K562 (cell line): ENCODE results near the gene ITGAL. TPM values are rescaled to one million over a fixed set of nuclear protein-coding genes. Genes with fewer than 3 reads are reported as not detected.

Source experiments
- ATAC-seq: fragments of 200-7000 bp; cut with Tn5 transposase; 3 replicates; pipeline ENCODE4 v1.9.1; 2020; ENCODE audit warnings: moderate library complexity
- BruUV-seq: library from RNA; stranded (reverse); fragments of 400-500 nt; replicated peaks from 2 replicates; lab custom pipeline; 2021; lab: Mats Ljungman, UMichigan
- CTCF ChIA-PET: fragments of 300-600 bp; formaldehyde crosslinking; extraction: SDS; loops from one replicate; lab custom pipeline; 2021; ENCODE audit warnings: low intra/inter-chr PET ratio; lab: Yijun Ruan, JAX
- POLR2A ChIA-PET: fragments of 300-600, 350-650 bp; sonication (Branson Sonifier 250); formaldehyde crosslinking; extraction: SDS; loops from one replicate; lab custom pipeline; 2021; ENCODE audit warnings: antibody characterized with exemption, inconsistent platforms; lab: Yijun Ruan, JAX
- DNase-seq, 4 experiments: peaks; one replicate each; pipeline versions ENCODE4 v3.0.0 to v3.0.0-alpha.2; 2011 to 2018; ENCODE audit warnings: low spot score in 3 of 4, mixed read lengths in 3 of 4; ENCODE audit errors: extremely low read depth in 1 of 4
- FAIRE-seq: peaks from 2 replicates; lab custom pipeline; 2011; peaks lifted over from hg19 to GRCh38; lab: Jason Lieb, UNC
- H2AFZ ChIP-seq: 2 replicates; pipeline ENCODE4 v1.6.0; 2011; ENCODE audit warnings: low read depth, low read length, control low read depth, inconsistent platforms
- H3K27ac ChIP-seq: fragments of 200-600 bp; 3 replicates; pipeline ENCODE4 v1.8.0; 2011; ENCODE audit warnings: low read depth, mild to moderate bottlenecking, control low read depth, inconsistent platforms, low read length, moderate library complexity, mixed read lengths; ENCODE audit errors: extremely low read depth
- H3K27me3 ChIP-seq, 2 experiments: fragments of 300-600 bp in 1 of 2; 2 replicates in 1 of 2; 3 replicates in 1 of 2; pipeline versions ENCODE4 v1.6.0 to v1.8.0; 2011; ENCODE audit warnings: inconsistent platforms in 2 of 2, low read length in 2 of 2, mild to moderate bottlenecking in 1 of 2, mixed read lengths in 1 of 2, moderate library complexity in 1 of 2; ENCODE audit not compliant: control insufficient read depth in 2 of 2, insufficient read depth in 2 of 2
- H3K36me3 ChIP-seq: fragments of 300-600 bp; 3 replicates; pipeline ENCODE4 v1.8.0; 2011; ENCODE audit warnings: mild to moderate bottlenecking, low read length, inconsistent platforms; ENCODE audit not compliant: control insufficient read depth, insufficient read depth
- H3K4me1 ChIP-seq, 2 experiments: fragments of 200-600 bp in 1 of 2; replicated peaks in 1 of 2; 2 replicates in 1 of 2; 3 replicates in 1 of 2; pipeline versions ENCODE4 v1.5.1 to v1.8.0; 2011; ENCODE audit warnings: inconsistent platforms in 2 of 2, low read length in 2 of 2, mild to moderate bottlenecking in 1 of 2, mixed read lengths in 1 of 2, moderate library complexity in 1 of 2; ENCODE audit not compliant: control insufficient read depth in 2 of 2, insufficient read depth in 2 of 2
- H3K4me2 ChIP-seq: 2 replicates; pipeline ENCODE4 v1.6.1; 2011; ENCODE audit warnings: low read length, control low read depth, inconsistent platforms, mixed read lengths; ENCODE audit not compliant: insufficient read depth
- H3K4me3 ChIP-seq: fragments of 200-600 bp; sonication (generic), shearing (Covaris generic); 2 replicates; pipeline ENCODE4 v1.5.1; 2016; ENCODE audit warnings: control low read depth, inconsistent platforms
- H3K79me2 ChIP-seq: fragments of 200-600 bp; 3 replicates; pipeline ENCODE4 v1.8.0; 2011; ENCODE audit warnings: low read length, inconsistent platforms; ENCODE audit not compliant: control insufficient read depth, insufficient read depth
- H3K9ac ChIP-seq, 2 experiments: 2 replicates each; pipeline versions ENCODE4 v1.6.0 to v1.6.1; 2011; ENCODE audit warnings: low read depth in 2 of 2, low read length in 2 of 2, control low read depth in 1 of 2, inconsistent platforms in 1 of 2, mild to moderate bottlenecking in 1 of 2, mixed read lengths in 1 of 2; ENCODE audit not compliant: insufficient read depth in 1 of 2
- H3K9me1 ChIP-seq: one replicate; pipeline ENCODE4 v1.6.0; 2011; ENCODE audit warnings: inconsistent platforms, mild to moderate bottlenecking, low read length, moderate library complexity; ENCODE audit not compliant: control insufficient read depth, insufficient read depth
- H3K9me3 ChIP-seq: replicated peaks from 2 replicates; pipeline ENCODE4 v1.5.1; 2011; ENCODE audit warnings: low read depth, low read length, inconsistent platforms; ENCODE audit not compliant: control insufficient read depth, insufficient read depth
- H4K20me1 ChIP-seq: replicated peaks from 2 replicates; pipeline ENCODE4 v1.6.1; 2011; ENCODE audit warnings: low read length, inconsistent platforms, mixed read lengths; ENCODE audit not compliant: control insufficient read depth, insufficient read depth
- KLF6 ChIP-seq: fragments of 250-450 bp; sonication (Bioruptor Pico); IDR thresholded peaks from 2 replicates; pipeline ENCODE4 v1.4.0; 2020; ENCODE audit warnings: mild to moderate bottlenecking, moderate library complexity, borderline replicate concordance
- NUFIP1 ChIP-seq: fragments of 450-650 bp; IDR thresholded peaks from 2 replicates; pipeline ENCODE4 v1.6.1; 2018; ENCODE audit not compliant: partially characterized antibody
- PHB2 ChIP-seq: fragments of 450-650 bp; IDR thresholded peaks from 2 replicates; pipeline ENCODE4 v1.6.1; 2017; ENCODE audit warnings: low read depth
- PTRF ChIP-seq: fragments of 450-650 bp; IDR thresholded peaks from 2 replicates; pipeline ENCODE4 v1.6.1; 2016; ENCODE audit warnings: mild to moderate bottlenecking, missing genetic modification characterization, missing compliant biosample characterization
- RBM25 ChIP-seq: fragments of 200-400 bp; formaldehyde crosslinking; IDR thresholded peaks from 2 replicates; pipeline ENCODE4 v1.6.1; 2018; ENCODE audit warnings: low read length, low read depth, moderate library complexity; ENCODE audit not compliant: severe bottlenecking
- WGBS: fragments of 100-300 bp; shearing (Covaris generic); methylation state at CpG from one replicate; pipeline ENCODE4 v1.1.6; 2016; ENCODE audit warnings: low coverage, mixed read lengths; ENCODE audit not compliant: insufficient coverage; ENCODE audit errors: missing lambda C conversion rate; 5-methylcytosine and 5-hydroxymethylcytosine counted together
- in situ Hi-C: fragments of 300-500 bp; cut with MboI; formaldehyde crosslinking; loops from 4 replicates; pipeline ENCODE4 v1.15.0; 2018; ENCODE audit warnings: inconsistent platforms, mixed read lengths
- intact Hi-C: fragments of 100-400 bp; cut with micrococcal nuclease; formaldehyde crosslinking; loops from 2 replicates; pipeline ENCODE4 v1.14.2; 2022
- polyA plus RNA-seq, 8 experiments: library from polyadenylated mRNA; depleted of rRNA in 4 of 8; stranded (reverse) in 5 of 8; unstranded in 3 of 8; fragments of >200 nt; fragmentation: Nextera tagmentation in 2 of 8; fragmentation: Illumina TruSeq in 1 of 8; extraction: Ambion mirVana in 2 of 8; extraction: Trizol in 1 of 8; gene quantifications; 2 replicates each; pipeline versions ENCODE4 v1.2.1 to v1.2.3, GENCODE V29; 2011 to 2014; ENCODE audit warnings: inconsistent platforms in 1 of 8, missing spikeins in 1 of 8
- total RNA-seq, 7 experiments: library from RNA; depleted of rRNA in 6 of 7; stranded (reverse); fragments of >200 nt in 6 of 7; fragmentation: Illumina TruSeq in 2 of 7; extraction: Trizol in 2 of 7; gene quantifications; 2 replicates each; pipeline versions ENCODE4 v1.2.1 to v1.2.3, GENCODE V29; 2011 to 2021; ENCODE audit warnings: low replicate concordance in 1 of 7
- TF ChIP-seq, protein P1 (sequence below): fragments of 150-350 bp; IDR thresholded peaks from 2 replicates; pipeline ENCODE4 v1.6.1; 2014; ENCODE audit warnings: low read depth, mild to moderate bottlenecking, low read length, borderline replicate concordance
- TF ChIP-seq, protein P2 (sequence below): fragments of 250-450 bp; sonication (Bioruptor Pico); IDR thresholded peaks from 2 replicates; pipeline ENCODE4 v1.5.0; 2021; ENCODE audit warnings: mild to moderate bottlenecking, moderate library complexity

ITGAL gene
- total and polyA plus RNA-seq, 9 of the 15 experiments (the other 6 are each of a cell fraction or from before 2014, with no cell fraction given), result 0.01 to 0.53 TPM; not detected in 7

DNA sequence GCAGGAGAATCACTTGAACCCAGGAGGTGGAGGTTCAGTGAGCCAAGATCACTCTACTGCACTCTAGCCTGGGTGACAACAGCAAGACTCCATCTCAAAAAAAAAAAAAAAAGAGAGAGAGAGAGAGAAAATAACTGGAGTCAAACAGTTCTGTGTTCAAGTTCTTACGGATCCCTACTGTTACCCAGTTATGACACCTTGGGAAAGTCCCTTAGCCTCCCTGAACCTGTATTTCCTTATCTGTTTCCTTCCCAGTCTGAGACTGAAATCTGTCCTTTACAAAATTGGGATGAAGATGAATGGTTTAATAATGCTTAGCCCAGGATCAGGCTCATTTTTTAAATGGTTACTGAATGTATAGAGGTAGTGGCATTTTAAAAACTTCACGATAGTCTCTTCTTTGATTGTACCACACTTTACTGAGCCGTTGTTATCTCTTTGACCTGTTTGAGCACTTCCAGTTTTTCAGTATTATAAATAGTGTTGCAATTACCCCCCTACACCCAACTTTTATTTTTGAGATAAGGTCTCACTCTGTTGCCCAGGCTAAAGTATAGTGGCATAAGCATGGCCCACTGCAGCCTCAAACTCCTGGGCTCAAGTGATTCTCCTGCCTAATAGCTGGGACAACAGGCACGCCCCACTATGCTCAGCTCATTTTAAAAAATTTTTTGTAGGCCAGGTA is 36.7 kb downstream of the ITGAL start (continued):
- TF ChIP-seq NUFIP1 (no peak), PHB2 (no peak)

DNA sequence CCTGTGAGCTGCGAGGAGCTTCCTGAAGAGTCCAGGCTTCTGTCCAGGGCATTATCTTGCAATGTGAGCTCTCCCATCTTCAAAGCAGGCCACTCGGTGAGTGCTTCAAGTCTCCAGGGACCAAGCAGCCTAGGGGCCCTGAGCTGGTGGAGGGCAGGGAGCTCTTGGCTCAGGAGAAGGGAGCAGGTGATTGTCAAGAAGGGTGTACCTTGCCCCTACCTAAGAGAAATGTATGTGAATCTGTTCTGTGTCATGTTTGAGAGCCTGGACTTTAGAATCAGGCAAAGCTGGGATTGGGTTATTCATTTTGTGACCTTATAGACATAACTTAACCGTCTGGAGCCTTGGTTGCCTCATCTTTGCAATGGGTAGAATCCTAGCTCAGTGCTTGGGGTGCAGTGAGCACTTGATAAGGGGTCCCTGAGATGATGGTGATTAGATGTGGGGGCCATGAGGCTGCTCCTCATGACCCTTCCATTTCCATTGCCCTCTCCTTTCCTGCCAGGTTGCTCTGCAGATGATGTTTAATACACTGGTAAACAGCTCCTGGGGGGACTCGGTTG is 37.9 kb downstream of the ITGAL start:
- POLR2A ChIA-PET, result interaction anchor here (0.6 to 1.9 kb wide), 9 partner anchors 8 to 52 kb away, joined by 3 to 5 read pairs (median 4); no protein-coding TSS in a partner anchor
- H3K27me3 ChIP-seq, result no peaks in the 10 kb centered on the region
- H3K4me3 ChIP-seq, result no peak overlapping the region
- peaks cover 2% of the 10 kb centered on the region for H3K9me1 ChIP-seq
- TF ChIP-seq, protein P1, sequence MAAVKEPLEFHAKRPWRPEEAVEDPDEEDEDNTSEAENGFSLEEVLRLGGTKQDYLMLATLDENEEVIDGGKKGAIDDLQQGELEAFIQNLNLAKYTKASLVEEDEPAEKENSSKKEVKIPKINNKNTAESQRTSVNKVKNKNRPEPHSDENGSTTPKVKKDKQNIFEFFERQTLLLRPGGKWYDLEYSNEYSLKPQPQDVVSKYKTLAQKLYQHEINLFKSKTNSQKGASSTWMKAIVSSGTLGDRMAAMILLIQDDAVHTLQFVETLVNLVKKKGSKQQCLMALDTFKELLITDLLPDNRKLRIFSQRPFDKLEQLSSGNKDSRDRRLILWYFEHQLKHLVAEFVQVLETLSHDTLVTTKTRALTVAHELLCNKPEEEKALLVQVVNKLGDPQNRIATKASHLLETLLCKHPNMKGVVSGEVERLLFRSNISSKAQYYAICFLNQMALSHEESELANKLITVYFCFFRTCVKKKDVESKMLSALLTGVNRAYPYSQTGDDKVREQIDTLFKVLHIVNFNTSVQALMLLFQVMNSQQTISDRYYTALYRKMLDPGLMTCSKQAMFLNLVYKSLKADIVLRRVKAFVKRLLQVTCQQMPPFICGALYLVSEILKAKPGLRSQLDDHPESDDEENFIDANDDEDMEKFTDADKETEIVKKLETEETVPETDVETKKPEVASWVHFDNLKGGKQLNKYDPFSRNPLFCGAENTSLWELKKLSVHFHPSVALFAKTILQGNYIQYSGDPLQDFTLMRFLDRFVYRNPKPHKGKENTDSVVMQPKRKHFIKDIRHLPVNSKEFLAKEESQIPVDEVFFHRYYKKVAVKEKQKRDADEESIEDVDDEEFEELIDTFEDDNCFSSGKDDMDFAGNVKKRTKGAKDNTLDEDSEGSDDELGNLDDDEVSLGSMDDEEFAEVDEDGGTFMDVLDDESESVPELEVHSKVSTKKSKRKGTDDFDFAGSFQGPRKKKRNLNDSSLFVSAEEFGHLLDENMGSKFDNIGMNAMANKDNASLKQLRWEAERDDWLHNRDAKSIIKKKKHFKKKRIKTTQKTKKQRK, result no peak
- TF ChIP-seq KLF6 (CRISPR knock-in tag), result no peak
- TF ChIP-seq, protein P2, sequence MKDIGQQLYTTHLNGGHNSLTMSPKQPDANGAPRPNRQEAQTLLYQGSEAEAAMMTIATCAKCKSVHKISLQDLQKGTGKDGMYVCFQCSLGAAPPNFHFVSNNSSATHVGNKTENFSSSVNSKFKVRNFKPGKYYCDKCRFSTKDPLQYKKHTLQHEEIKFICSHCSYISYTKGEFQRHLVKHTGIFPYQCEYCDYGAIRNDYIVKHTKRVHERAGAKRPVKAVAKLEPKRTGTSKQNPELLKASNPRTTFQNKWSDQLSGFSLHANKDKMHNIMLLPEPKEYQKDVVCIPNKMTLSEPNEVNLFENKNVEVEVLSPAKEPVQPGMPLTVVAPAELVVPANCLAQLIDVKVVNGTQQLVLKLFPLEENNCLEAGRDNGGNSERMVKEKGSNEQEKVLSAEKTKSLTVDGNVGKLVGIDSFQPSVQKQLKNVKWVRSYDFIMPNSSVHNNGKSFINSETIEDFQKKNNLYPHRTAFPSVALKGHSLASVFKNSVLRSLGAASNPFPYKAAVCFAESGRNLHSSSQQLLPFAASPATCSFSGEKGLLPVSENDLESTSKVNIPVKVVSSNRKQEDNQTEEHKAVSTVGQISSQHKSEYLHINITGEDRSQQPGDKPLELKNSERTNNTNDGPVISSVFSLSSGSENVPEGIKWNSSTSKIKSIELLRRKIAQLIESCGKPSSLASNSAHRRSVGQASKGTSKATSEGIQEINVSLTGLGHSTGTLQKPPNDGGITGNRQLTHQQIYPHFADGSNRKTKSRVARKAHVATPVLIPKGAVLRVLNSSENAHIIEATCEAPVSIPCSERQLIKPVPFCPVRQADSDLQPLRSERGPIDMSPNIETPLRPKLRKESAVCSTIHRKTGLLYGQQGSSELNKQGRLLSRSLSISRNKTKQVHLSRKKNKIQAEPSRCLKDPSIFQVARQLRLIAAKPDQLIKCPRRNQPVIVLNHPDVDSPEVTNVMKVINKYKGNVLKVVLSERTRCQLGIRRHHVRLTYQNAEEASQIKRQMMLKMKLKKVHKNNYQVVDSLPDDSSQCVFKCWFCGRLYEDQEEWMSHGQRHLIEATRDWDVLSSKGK (CRISPR knock-in tag), result no peak
- TF ChIP-seq PTRF (tag), result no peak
- TF ChIP-seq RBM25, result peak; percentile 31
- CTCF ChIA-PET, result no interaction called here
- no peaks in the 10 kb centered on the region for H4K20me1 ChIP-seq
- no peaks in the 10 kb centered on the region for H3K79me2 ChIP-seq
- no peaks in the 10 kb centered on the region; a peak in 2 of 5 replicates for H3K4me1 ChIP-seq
- H3K36me3 ChIP-seq, result no peaks in the 10 kb centered on the region
- no peaks in the 10 kb centered on the region for H3K9me3 ChIP-seq
- no peak overlapping the region for H2AFZ ChIP-seq
- no peak overlapping the region for H3K4me2 ChIP-seq
- in situ Hi-C loops, result no loop called here
- ATAC-seq, result no peak; the same call in 1 of the 3 replicates
- DNase-seq, result no peak
- FAIRE-seq, result no peak
- 24% methylated on average over 4 of the region's 4 CpGs for WGBS
- H3K9ac ChIP-seq, result no peak overlapping the region
- no TSS peak for BruUV-seq
- intact Hi-C loops, result no loop called here
- no peak overlapping the region for H3K27ac ChIP-seq
